ENCODE results near the gene CD48. TPM values are rescaled to one million over a fixed set of nuclear protein-coding genes. Genes with fewer than 3 reads are reported as not detected.

Gene CD48
- total and polyA plus RNA-seq, 2 donors (not counting 1 experiment from before 2014, with no cell fraction given), result 252 to 428 TPM

- CTCF ChIA-PET, result no interaction called here
- H3K9me3 ChIP-seq (ENCODE audit: control extremely low read depth in 1 of 3, control insufficient read depth in 2 of 3, insufficient read depth in 1 of 3, low read length in 2 of 3), result no peaks in the 10 kb centered on the region
- no peak overlapping the region for H3K27ac ChIP-seq (ENCODE audit: low read length in 2 of 2)
- no peak overlapping the region for H3K4me3 Mint-ChIP-seq
- H4K20me1 ChIP-seq (ENCODE audit: control insufficient read depth, insufficient read depth, low read length, poor library complexity, severe bottlenecking), result peaks cover 6% of the 10 kb centered on the region
- H3K79me2 ChIP-seq (ENCODE audit: control insufficient read depth, insufficient read depth, low read length), result peaks cover 98% of the 10 kb centered on the region
- H2AFZ ChIP-seq (ENCODE audit: insufficient read depth, low read depth, low read length, poor library complexity, severe bottlenecking), result no peak overlapping the region
- no peaks in the 10 kb centered on the region for H3K27me3 Mint-ChIP-seq
- DNase-seq, result no peak
- TF ChIP-seq, protein P1, sequence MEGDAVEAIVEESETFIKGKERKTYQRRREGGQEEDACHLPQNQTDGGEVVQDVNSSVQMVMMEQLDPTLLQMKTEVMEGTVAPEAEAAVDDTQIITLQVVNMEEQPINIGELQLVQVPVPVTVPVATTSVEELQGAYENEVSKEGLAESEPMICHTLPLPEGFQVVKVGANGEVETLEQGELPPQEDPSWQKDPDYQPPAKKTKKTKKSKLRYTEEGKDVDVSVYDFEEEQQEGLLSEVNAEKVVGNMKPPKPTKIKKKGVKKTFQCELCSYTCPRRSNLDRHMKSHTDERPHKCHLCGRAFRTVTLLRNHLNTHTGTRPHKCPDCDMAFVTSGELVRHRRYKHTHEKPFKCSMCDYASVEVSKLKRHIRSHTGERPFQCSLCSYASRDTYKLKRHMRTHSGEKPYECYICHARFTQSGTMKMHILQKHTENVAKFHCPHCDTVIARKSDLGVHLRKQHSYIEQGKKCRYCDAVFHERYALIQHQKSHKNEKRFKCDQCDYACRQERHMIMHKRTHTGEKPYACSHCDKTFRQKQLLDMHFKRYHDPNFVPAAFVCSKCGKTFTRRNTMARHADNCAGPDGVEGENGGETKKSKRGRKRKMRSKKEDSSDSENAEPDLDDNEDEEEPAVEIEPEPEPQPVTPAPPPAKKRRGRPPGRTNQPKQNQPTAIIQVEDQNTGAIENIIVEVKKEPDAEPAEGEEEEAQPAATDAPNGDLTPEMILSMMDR (IDR thresholded peaks at IDR 0.05), result no peak
- no peak for TF ChIP-seq EZH2 (IDR thresholded peaks at IDR 0.05; ENCODE audit: borderline replicate concordance, insufficient read depth, low read depth, low read length, poor library complexity, severe bottlenecking)
- peaks cover 0 to 73% of the 10 kb centered on the region in 2 experiments for H3K36me3 ChIP-seq (replicated peaks in 1 of 2; ENCODE audit: control extremely low read depth in 1 of 2, control insufficient read depth in 1 of 2, extremely low read depth in 1 of 2, insufficient read depth in 2 of 2, low read length in 1 of 2)
- peaks cover 81% of the 10 kb centered on the region for H3K4me1 Mint-ChIP-seq
- H3K4me2 ChIP-seq (replicated peaks; ENCODE audit: low read depth, low read length, poor library complexity, severe bottlenecking), result no peak overlapping the region
- H3K27me3 ChIP-seq (replicated peaks in 1 of 4; ENCODE audit: control extremely low read depth in 1 of 4, control insufficient read depth in 3 of 4, insufficient read depth in 4 of 4, low read length in 3 of 4), result no peaks in the 10 kb centered on the region
- H3K9ac ChIP-seq (ENCODE audit: low read length), result no peak overlapping the region
- peaks cover 66 to 84% of the 10 kb centered on the region in 2 donors for H3K4me1 ChIP-seq (ENCODE audit: control insufficient read depth in 2 of 2, insufficient read depth in 2 of 2, low read length in 2 of 2)
- intact Hi-C loops (cut with micrococcal nuclease), result no loop called here
- no peak for ATAC-seq (ENCODE audit: low read depth)
- POLR2A ChIA-PET, result no interaction called here
- peak overlapping the region; percentile 56 for H3K27ac Mint-ChIP-seq
- WGBS (ENCODE audit: insufficient coverage), result 96% methylated on average over 6 of the region's 17 CpGs
- H3K9me3 Mint-ChIP-seq (ENCODE audit: insufficient read depth), result no peaks in the 10 kb centered on the region
- H3K4me3 ChIP-seq (ENCODE audit: control extremely low read depth in 1 of 5, extremely low read depth in 1 of 5, insufficient read depth in 1 of 5, low read depth in 2 of 5, low read length in 4 of 5), result no peak overlapping the region
Measured at GRCh38 chr1:160634543-160635491, 76.8 kb downstream of the CD48 start.

GRCh38 chr1:160633330-160633903 is 78.2 kb downstream of the CD48 start:
- H3K4me1 Mint-ChIP-seq, result peaks cover 80% of the 10 kb centered on the region

More at GRCh38 chr1:160633330-160633903, 78.2 kb downstream of the CD48 start:
- Mint-ChIP-seq H3K27me3 (no peaks in the 10 kb centered on the region), H3K9me3 (ENCODE audit: insufficient read depth) (no peaks in the 10 kb centered on the region), H3K27ac (peak overlapping the region; percentile 38), H3K4me3 (no peak overlapping the region)
- Histone ChIP-seq H3K27ac (ENCODE audit: low read length in 2 of 2) (no peak overlapping the region), H4K20me1 (ENCODE audit: control insufficient read depth, insufficient read depth, low read length, poor library complexity, severe bottlenecking) (peaks cover 6% of the 10 kb centered on the region), H3K36me3 (replicated peaks in 1 of 2; ENCODE audit: control extremely low read depth in 1 of 2, control insufficient read depth in 1 of 2, extremely low read depth in 1 of 2, insufficient read depth in 2 of 2, low read length in 1 of 2) (peaks cover 0 to 84% of the 10 kb centered on the region in 2 experiments), H3K27me3 (replicated peaks in 1 of 4; ENCODE audit: control extremely low read depth in 1 of 4, control insufficient read depth in 3 of 4, insufficient read depth in 4 of 4, low read length in 3 of 4) (no peaks in the 10 kb centered on the region), H2AFZ (ENCODE audit: insufficient read depth, low read depth, low read length, poor library complexity, severe bottlenecking) (no peak overlapping the region), H3K79me2 (ENCODE audit: control insufficient read depth, insufficient read depth, low read length) (peaks cover 98% of the 10 kb centered on the region), H3K4me2 (replicated peaks; ENCODE audit: low read depth, low read length, poor library complexity, severe bottlenecking) (no peak overlapping the region), H3K9me3 (ENCODE audit: control extremely low read depth in 1 of 3, control insufficient read depth in 2 of 3, insufficient read depth in 1 of 3, low read length in 2 of 3) (no peaks in the 10 kb centered on the region), H3K4me1 (ENCODE audit: control insufficient read depth in 2 of 2, insufficient read depth in 2 of 2, low read length in 2 of 2) (peaks cover 65 to 84% of the 10 kb centered on the region in 2 donors), H3K4me3 (ENCODE audit: control extremely low read depth in 1 of 5, extremely low read depth in 1 of 5, insufficient read depth in 1 of 5, low read depth in 2 of 5, low read length in 4 of 5) (no peak overlapping the region), H3K9ac (ENCODE audit: low read length) (no peak overlapping the region)
- POLR2A ChIA-PET, result no interaction called here
- ATAC-seq (ENCODE audit: low read depth) (no peak), DNase-seq (no peak)
- WGBS (ENCODE audit: insufficient coverage), result no CpG with 5 or more reads among the region's 2 CpGs
- intact Hi-C loops (cut with micrococcal nuclease), result no loop called here
- TF ChIP-seq EZH2 (IDR thresholded peaks at IDR 0.05; ENCODE audit: borderline replicate concordance, insufficient read depth, low read depth, low read length, poor library complexity, severe bottlenecking), result no peak
- TF ChIP-seq, protein P1 (IDR thresholded peaks at IDR 0.05), result no peak
- CTCF ChIA-PET, result interaction anchor here (0.8 to 1.7 kb wide), 3 partner anchors 12 to 205 kb away, joined by 3 to 5 read pairs (median 3); no protein-coding TSS in a partner anchor
